Ureter (tissue), 1 donor: ENCODE data around the gene TMEM272. TPM values are rescaled to one million over a fixed set of nuclear protein-coding genes. Genes with fewer than 3 reads are reported as not detected.
A peak's percentile ranks its signal among the peaks of the same experiment; 100 is the strongest.

Source experiments
- DNase-seq: peaks from one replicate; pipeline ENCODE4 v3.0.0-alpha.2; 2020; ENCODE audit warnings: low spot score
- total RNA-seq: library from RNA; stranded (reverse); gene quantifications from one replicate; pipeline ENCODE4 v1.2.4, GENCODE V29; 2023
- donor health status: DM: yes; HTN: yes; CAD: no.

TMEM272 gene
- total RNA-seq, 1 donor from 2014 or later = not detected

GRCh38 chr13:51856027-51856736, 11.2 kb upstream of the TMEM272 start:
- no peak for DNase-seq

- DNase-seq = no peak
Observed at GRCh38 chr13:51849145-51850101, 4.4 kb upstream of the TMEM272 start.

- DNase-seq = no peak
Observed at GRCh38 chr13:51848674-51849073, 3.7 kb upstream of the TMEM272 start.

- no peak for DNase-seq
Observed at GRCh38 chr13:51846756-51847155, 1.8 kb upstream of the TMEM272 start.

GRCh38 chr13:51845574-51846318, 769 bp upstream of the TMEM272 start:
- DNase-seq = no peak

- DNase-seq = no peak
Observed at GRCh38 chr13:51843529-51843928, 1.4 kb downstream of the TMEM272 start.

- no peak for DNase-seq
Observed at GRCh38 chr13:51841732-51842131, 3.2 kb downstream of the TMEM272 start.

- DNase-seq = no peak
Observed at GRCh38 chr13:51840917-51841316, 4.1 kb downstream of the TMEM272 start.

- DNase-seq = no peak
Observed at GRCh38 chr13:51839711-51840540, 5.1 kb downstream of the TMEM272 start.

GRCh38 chr13:51838240-51838846, 6.6 kb downstream of the TMEM272 start:
- DNase-seq = no peak

- DNase-seq = no peak
Observed at GRCh38 chr13:51837016-51837415, 8.0 kb downstream of the TMEM272 start.

- no peak for DNase-seq
Observed at GRCh38 chr13:51834581-51835171, 10.3 kb downstream of the TMEM272 start.

- DNase-seq = no peak
Observed at GRCh38 chr13:51833980-51834379, 11.0 kb downstream of the TMEM272 start.

- peak; percentile 48 for DNase-seq
Observed at GRCh38 chr13:51832471-51833152, 12.4 kb downstream of the TMEM272 start.

- no peak for DNase-seq
Observed at GRCh38 chr13:51831519-51831918, 13.5 kb downstream of the TMEM272 start.

- DNase-seq = no peak
Observed at GRCh38 chr13:51829568-51829899, 15.4 kb downstream of the TMEM272 start.

- no peak for DNase-seq
Observed at GRCh38 chr13:51828730-51829567, 16.0 kb downstream of the TMEM272 start.

- no peak for DNase-seq
Observed at GRCh38 chr13:51827254-51827653, 17.7 kb downstream of the TMEM272 start.

- DNase-seq = no peak
Observed at GRCh38 chr13:51826606-51827005, 18.4 kb downstream of the TMEM272 start.
